Gastrocnemius medialis (tissue), 4 donors: ENCODE results near the gene TLR9.

Experiments
- CTCF ChIP-seq, 5 experiments: fragments of 450-650 bp in 3 of 5; fragments of 200-600 bp in 2 of 5; sonication (generic) in 2 of 5; IDR thresholded peaks in 4 of 5; conservative IDR thresholded peaks in 1 of 5; 1 replicate in 4 of 5; 2 replicates in 1 of 5; pipeline ENCODE4 v1.5.1; 2016 to 2019; ENCODE audit warnings: antibody characterized with exemption in 5 of 5, mild to moderate bottlenecking in 3 of 5, moderate library complexity in 3 of 5
- POLR2A ChIP-seq, 2 donors: fragments of 450-650 bp; IDR thresholded peaks; one replicate each; pipeline ENCODE4 v1.6.1; 2017; ENCODE audit warnings: antibody characterized with exemption in 2 of 2, mild to moderate bottlenecking in 2 of 2, moderate library complexity in 2 of 2

GRCh38 chr3:52232279-52233107, 7.0 kb upstream of the TLR9 start:
- TF ChIP-seq CTCF (IDR thresholded peaks at IDR 0.05 in 4 of 5, conservative IDR thresholded peaks at IDR 0.05 in 1 of 5) = peak in 3 of 5 experiments; percentile 20 to 43 (median 33)
- no peak for TF ChIP-seq POLR2A (IDR thresholded peaks at IDR 0.05)
